NCI-H526 treated with DMSO at 0.1 percent for 48 hours (cell line): ENCODE data around the gene MTA3.
"Not testable (repeated sequence)": the region's sequence is repeated elsewhere in the genome, so short reads cannot be mapped to it uniquely, and the experiment has no call there.

Experiments
- DNase-seq: peaks from one replicate; lab custom pipeline; 2025; lab: John Stamatoyannopoulos, UW

The MTA3 gene

GRCh38 chr2:42568401-42569115 lies at the start of gene MTA3:
Gene MTA3, plus strand, starts transcription at chr2:42568632. Its CDS starts 114 bp downstream, at chr2:42568746.
- peak; percentile 65 for DNase-seq

GRCh38 chr2:42519624-42520023 lies 48.8 kb upstream of the MTA3 start:
- no peak for DNase-seq

- no peak for DNase-seq
Measured at GRCh38 chr2:42522035-42522434, 46.4 kb upstream of the MTA3 start.

- DNase-seq = no peak
Measured at GRCh38 chr2:42523341-42523740, 45.1 kb upstream of the MTA3 start.

- DNase-seq = no peak
Measured at GRCh38 chr2:42532397-42532796, 36.0 kb upstream of the MTA3 start.

GRCh38 chr2:42537493-42537892 lies 30.9 kb upstream of the MTA3 start:
- DNase-seq = no peak

GRCh38 chr2:42542871-42543270 lies 25.6 kb upstream of the MTA3 start:
- DNase-seq = no peak

GRCh38 chr2:42545023-42545721 lies 23.3 kb upstream of the MTA3 start:
- DNase-seq = no peak

GRCh38 chr2:42545841-42546390 lies 22.5 kb upstream of the MTA3 start:
- DNase-seq = no peak

GRCh38 chr2:42547014-42547413 lies 21.4 kb upstream of the MTA3 start:
- no peak for DNase-seq

GRCh38 chr2:42547446-42548295 lies 20.8 kb upstream of the MTA3 start:
- no peak for DNase-seq

- DNase-seq = no peak
Measured at GRCh38 chr2:42550870-42551269, 17.6 kb upstream of the MTA3 start.

- DNase-seq = no peak
Measured at GRCh38 chr2:42554392-42554791, 14.0 kb upstream of the MTA3 start.

GRCh38 chr2:42556315-42556890 lies 12.0 kb upstream of the MTA3 start:
- no peak for DNase-seq

- DNase-seq = no peak
Measured at GRCh38 chr2:42557306-42557705, 11.1 kb upstream of the MTA3 start.

- no peak for DNase-seq
Measured at GRCh38 chr2:42558827-42559226, 9.6 kb upstream of the MTA3 start.

GRCh38 chr2:42560133-42560532 lies 8.3 kb upstream of the MTA3 start:
- not testable (repeated sequence) for DNase-seq

- no peak for DNase-seq
Measured at GRCh38 chr2:42560899-42561298, 7.5 kb upstream of the MTA3 start.

- peak; percentile 62 for DNase-seq
Measured at GRCh38 chr2:42562474-42563144, 5.8 kb upstream of the MTA3 start.

GRCh38 chr2:42566025-42566424 lies 2.4 kb upstream of the MTA3 start:
- no peak for DNase-seq

GRCh38 chr2:42566837-42567321 lies 1.6 kb upstream of the MTA3 start:
- peak; percentile 88 for DNase-seq
